Sigmoid colon (tissue), 7 donors: ENCODE data around the gene PTPRF. TPM values are rescaled to one million over a fixed set of nuclear protein-coding genes. Genes with fewer than 3 reads are reported as not detected.

Experiments
- DNase-seq: peaks from one replicate; pipeline ENCODE4 v3.0.0-alpha.2; 2019
- H3K27ac ChIP-seq, 4 donors: fragments of 200-600 bp; sonication (generic); one replicate each; pipeline ENCODE4 v1.5.1; 2016 to 2019; ENCODE audit warnings: mild to moderate bottlenecking in 1 of 4
- H3K27me3 ChIP-seq, 3 donors: fragments of 200-600 bp; sonication (generic); one replicate each; pipeline ENCODE4 v1.5.1; 2019; ENCODE audit warnings: mild to moderate bottlenecking in 1 of 3
- H3K36me3 ChIP-seq, 4 donors: fragments of 200-600 bp; sonication (generic); one replicate each; pipeline ENCODE4 v1.5.1; 2016 to 2019
- H3K4me1 ChIP-seq, 4 donors: fragments of 200-600 bp; sonication (generic); one replicate each; pipeline ENCODE4 v1.5.1; 2017 to 2019
- H3K4me3 ChIP-seq, 4 donors: fragments of 200-600 bp; sonication (generic); one replicate each; pipeline ENCODE4 v1.5.1; 2017 to 2019; ENCODE audit warnings: mild to moderate bottlenecking in 2 of 4, moderate library complexity in 1 of 4
- H3K9me3 ChIP-seq, 4 donors: fragments of 200-600 bp in 3 of 4; sonication (generic) in 3 of 4; one replicate each; pipeline versions ENCODE4 v1.5.1 to v1.6.1; 2013 to 2019
- EP300 ChIP-seq, 4 donors: sonication (generic); formaldehyde crosslinking; IDR thresholded peaks; one replicate each; pipeline ENCODE4 v1.6.1; 2017; ENCODE audit warnings: antibody characterized with exemption in 4 of 4
- POLR2A ChIP-seq, 2 donors: fragments of 450-650 bp; IDR thresholded peaks; one replicate each; pipeline ENCODE4 v1.6.1; 2016; ENCODE audit warnings: antibody characterized with exemption in 2 of 2, mild to moderate bottlenecking in 2 of 2, moderate library complexity in 2 of 2
- POLR2AphosphoS5 ChIP-seq, 4 donors: sonication (generic); formaldehyde crosslinking; IDR thresholded peaks; one replicate each; pipeline ENCODE4 v1.6.1; 2017; ENCODE audit warnings: antibody characterized with exemption in 4 of 4
- WGBS, 2 donors: extraction: QIAGEN DNeasy Blood & Tissue Kit; methylation state at CpG; one replicate each; pipeline ENCODE4 v1.1.7; 2013; 5-methylcytosine and 5-hydroxymethylcytosine counted together
- intact Hi-C: fragments of 100-400 bp; cut with DNase I; formaldehyde crosslinking; loops from one replicate; pipeline ENCODE4 v1.15.1; 2023
- polyA plus RNA-seq, 3 donors: library from polyadenylated mRNA; stranded (reverse); fragments of 200-250 nt; gene quantifications; one replicate each; pipeline ENCODE4 v1.2.3, GENCODE V29; 2013
- total RNA-seq, 4 donors: library from RNA; depleted of rRNA; stranded (reverse); fragments of >200 nt; gene quantifications; one replicate each; pipeline ENCODE4 v1.1.0, GENCODE V29; 2016
- TF ChIP-seq, protein P1 (sequence below), 4 experiments: fragments of 450-650 bp in 3 of 4; fragments of 200-600 bp in 1 of 4; IDR thresholded peaks; one replicate each; pipeline ENCODE4 v1.5.1; 2016 to 2019; ENCODE audit warnings: antibody characterized with exemption in 4 of 4, mild to moderate bottlenecking in 3 of 4, moderate library complexity in 2 of 4
- donor health status: healthy with polysubstance abuse.
- donor health status: Bipolar disorder and iron deficiency.
- donor health status: healthy.

The PTPRF gene
- total and polyA plus RNA-seq, 7 donors, result 18.6 to 125 (median 40.0) TPM

DNA sequence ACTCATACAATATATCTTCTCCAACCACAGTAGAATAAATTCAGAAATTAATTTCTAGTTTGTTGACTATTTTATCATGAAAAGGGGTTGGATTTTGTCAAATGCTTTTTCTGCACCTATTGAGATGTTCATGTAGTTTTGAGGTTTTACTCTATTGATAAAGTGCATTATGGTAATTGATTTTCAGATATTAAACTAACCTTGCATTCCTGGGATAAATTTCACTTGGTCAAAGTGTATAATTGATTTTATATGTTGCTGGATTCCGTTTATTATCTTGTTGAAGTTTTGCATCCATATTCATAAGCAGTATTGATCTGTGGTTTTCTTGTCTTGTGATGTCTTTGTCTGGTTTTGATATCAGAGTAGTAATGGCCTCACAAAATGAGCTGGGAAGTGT is 42.5 kb upstream of the PTPRF start:
- Histone ChIP-seq H3K27ac (no peak overlapping the region), H3K4me3 (no peak overlapping the region), H3K36me3 (no peaks in the 10 kb centered on the region), H3K4me1 (no peaks in the 10 kb centered on the region), H3K9me3 (peaks cover 3 to 5% (median 3%) of the 10 kb centered on the region in 4 donors), H3K27me3 (no peaks in the 10 kb centered on the region)
- TF ChIP-seq POLR2AphosphoS5 (IDR thresholded peaks at IDR 0.05) (no peak), POLR2A (IDR thresholded peaks at IDR 0.05) (no peak)
- TF ChIP-seq, protein P1, sequence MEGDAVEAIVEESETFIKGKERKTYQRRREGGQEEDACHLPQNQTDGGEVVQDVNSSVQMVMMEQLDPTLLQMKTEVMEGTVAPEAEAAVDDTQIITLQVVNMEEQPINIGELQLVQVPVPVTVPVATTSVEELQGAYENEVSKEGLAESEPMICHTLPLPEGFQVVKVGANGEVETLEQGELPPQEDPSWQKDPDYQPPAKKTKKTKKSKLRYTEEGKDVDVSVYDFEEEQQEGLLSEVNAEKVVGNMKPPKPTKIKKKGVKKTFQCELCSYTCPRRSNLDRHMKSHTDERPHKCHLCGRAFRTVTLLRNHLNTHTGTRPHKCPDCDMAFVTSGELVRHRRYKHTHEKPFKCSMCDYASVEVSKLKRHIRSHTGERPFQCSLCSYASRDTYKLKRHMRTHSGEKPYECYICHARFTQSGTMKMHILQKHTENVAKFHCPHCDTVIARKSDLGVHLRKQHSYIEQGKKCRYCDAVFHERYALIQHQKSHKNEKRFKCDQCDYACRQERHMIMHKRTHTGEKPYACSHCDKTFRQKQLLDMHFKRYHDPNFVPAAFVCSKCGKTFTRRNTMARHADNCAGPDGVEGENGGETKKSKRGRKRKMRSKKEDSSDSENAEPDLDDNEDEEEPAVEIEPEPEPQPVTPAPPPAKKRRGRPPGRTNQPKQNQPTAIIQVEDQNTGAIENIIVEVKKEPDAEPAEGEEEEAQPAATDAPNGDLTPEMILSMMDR (IDR thresholded peaks at IDR 0.05), result no peak
- intact Hi-C loops, result no loop called here
- 82 to 83% methylated on average over 1 of the region's 1 CpG for WGBS, 2 donors
- no peak for DNase-seq

DNA sequence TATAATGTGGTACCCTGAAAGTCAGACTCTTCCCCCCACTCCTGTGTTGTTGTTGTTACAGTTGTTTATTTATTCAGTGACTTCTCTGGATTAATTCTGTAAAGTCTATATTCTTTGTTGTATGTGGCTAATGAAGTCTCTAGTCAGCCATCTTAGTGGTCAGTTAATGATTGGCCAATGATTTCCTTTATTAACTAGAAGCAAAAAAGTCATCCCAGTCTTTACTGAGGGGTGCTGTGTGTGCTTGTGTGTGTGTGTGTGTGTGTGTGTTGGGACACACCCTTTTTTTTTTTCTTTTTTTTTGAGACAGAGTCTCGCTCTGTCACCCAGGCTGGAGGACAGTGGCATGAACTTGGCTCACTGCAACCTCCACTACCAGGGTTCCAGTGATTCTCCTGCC is 39.6 kb upstream of the PTPRF start:
- WGBS, 2 donors, result 95% methylated on average over 1 of the region's 1 CpG
- Histone ChIP-seq H3K9me3 (peaks cover 3 to 5% (median 3%) of the 10 kb centered on the region in 4 donors), H3K27ac (no peak overlapping the region), H3K4me1 (no peaks in the 10 kb centered on the region), H3K4me3 (no peak overlapping the region), H3K27me3 (no peaks in the 10 kb centered on the region), H3K36me3 (no peaks in the 10 kb centered on the region)
- intact Hi-C loops, result no loop called here
- no peak for DNase-seq
- TF ChIP-seq POLR2A (IDR thresholded peaks at IDR 0.05) (no peak), EP300 (IDR thresholded peaks at IDR 0.05) (no peak), POLR2AphosphoS5 (IDR thresholded peaks at IDR 0.05) (no peak)
- TF ChIP-seq, protein P1 (IDR thresholded peaks at IDR 0.05), result no peak

DNA sequence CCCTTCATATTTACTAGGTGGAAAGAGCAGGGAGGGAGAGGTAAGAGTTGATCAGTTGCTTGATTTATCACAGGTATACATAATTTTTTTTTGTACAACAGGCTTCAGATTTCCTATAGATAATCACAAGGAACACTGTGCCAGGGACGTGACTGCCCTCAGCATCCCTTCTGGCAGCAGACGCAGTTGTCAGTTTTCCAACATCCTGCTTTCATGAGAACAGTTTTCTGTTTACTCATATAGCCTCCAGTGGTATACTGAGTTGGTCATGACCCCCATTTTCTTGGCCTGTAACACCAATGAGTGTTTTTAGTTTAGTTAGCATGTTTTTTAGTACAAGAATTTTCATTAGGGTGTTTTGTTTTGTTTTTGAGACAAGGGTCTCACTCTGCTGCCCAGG is 37.9 kb upstream of the PTPRF start:
- Histone ChIP-seq H3K27ac (no peak overlapping the region), H3K4me3 (no peak overlapping the region), H3K36me3 (no peaks in the 10 kb centered on the region), H3K4me1 (no peaks in the 10 kb centered on the region), H3K9me3 (peaks cover 3 to 5% (median 3%) of the 10 kb centered on the region in 4 donors), H3K27me3 (no peaks in the 10 kb centered on the region)
- no peak for DNase-seq
- TF ChIP-seq POLR2A (IDR thresholded peaks at IDR 0.05) (no peak), EP300 (IDR thresholded peaks at IDR 0.05) (no peak)
- 58 to 64% methylated on average over 2 of the region's 2 CpGs for WGBS, 2 donors
- intact Hi-C loops, result no loop called here

DNA sequence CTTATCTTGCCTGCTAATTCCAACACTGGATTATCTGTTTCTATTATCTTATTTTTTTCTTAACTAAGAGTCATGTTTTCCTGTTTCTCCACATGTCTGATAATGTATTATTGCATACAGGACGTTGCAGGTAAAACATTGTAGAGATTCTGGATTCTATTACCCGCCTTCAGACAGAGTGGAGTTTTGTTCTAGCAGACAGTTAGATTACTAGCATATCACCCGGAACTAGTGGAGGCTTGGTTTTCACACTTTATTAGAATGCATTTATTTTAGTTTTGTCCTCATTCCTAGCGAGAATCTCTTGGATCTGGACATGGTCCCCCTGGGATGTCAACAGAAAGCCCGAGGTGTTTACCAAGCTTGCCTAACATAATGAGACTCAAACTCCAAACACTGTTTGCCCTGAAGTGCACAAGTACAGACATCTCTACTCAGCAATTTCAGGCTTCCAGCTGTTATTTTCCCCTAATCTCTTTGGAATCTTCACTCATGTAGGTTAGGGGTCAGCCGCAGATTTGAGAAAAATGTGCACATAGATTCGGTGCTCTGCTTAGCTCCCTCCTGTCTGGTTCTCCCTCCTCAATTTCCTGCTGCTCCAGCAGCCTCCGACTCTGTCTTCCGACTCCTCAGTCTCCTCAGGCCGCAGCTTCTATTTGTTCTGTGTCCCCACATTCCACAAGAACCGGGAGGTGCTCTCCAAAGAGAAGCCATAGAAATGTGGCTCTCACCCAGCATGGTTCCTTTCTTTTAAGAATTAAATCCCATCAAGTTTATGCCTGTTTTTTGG is 36.8 kb upstream of the PTPRF start:
- DNase-seq, result no peak
- H3K36me3 ChIP-seq, result no peaks in the 10 kb centered on the region
- no peak overlapping the region for H3K4me3 ChIP-seq
- no peaks in the 10 kb centered on the region for H3K27me3 ChIP-seq
- TF ChIP-seq POLR2AphosphoS5 (IDR thresholded peaks at IDR 0.05), result no peak
- TF ChIP-seq EP300 (IDR thresholded peaks at IDR 0.05), result no peak
- TF ChIP-seq POLR2A (IDR thresholded peaks at IDR 0.05), result no peak
- TF ChIP-seq, protein P1 (IDR thresholded peaks at IDR 0.05), result no peak
- intact Hi-C loops, result no loop called here
- peaks cover 3 to 5% (median 3%) of the 10 kb centered on the region in 4 donors for H3K9me3 ChIP-seq
- no peaks in the 10 kb centered on the region for H3K4me1 ChIP-seq
- 63 to 74% methylated on average over 11 of the region's 11 CpGs for WGBS, 2 donors
- H3K27ac ChIP-seq, result no peak overlapping the region

DNA sequence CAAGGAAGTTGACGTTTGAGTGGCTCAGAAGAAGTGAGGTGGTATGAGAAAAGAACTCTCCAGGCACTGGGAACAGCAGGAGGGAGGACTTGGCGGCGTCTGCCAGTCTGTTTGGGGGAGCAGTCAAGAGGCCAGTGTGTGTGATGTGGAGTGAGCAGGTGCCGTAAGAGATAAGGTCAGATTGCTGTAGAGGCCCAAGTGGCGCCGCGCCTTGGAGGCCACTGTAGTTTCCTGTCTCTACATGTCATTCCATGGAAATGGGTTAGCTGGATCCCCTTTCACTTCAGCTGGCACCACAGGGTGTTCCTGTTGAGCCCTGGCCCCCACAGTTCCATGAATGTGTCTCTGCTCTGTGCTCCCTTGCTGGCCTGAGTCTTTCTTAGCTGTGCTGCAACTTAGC is 35.5 kb upstream of the PTPRF start:
- DNase-seq, result no peak
- TF ChIP-seq POLR2AphosphoS5 (IDR thresholded peaks at IDR 0.05) (no peak), POLR2A (IDR thresholded peaks at IDR 0.05) (no peak), EP300 (IDR thresholded peaks at IDR 0.05) (no peak)
- TF ChIP-seq, protein P1 (IDR thresholded peaks at IDR 0.05), result no peak
- Histone ChIP-seq H3K9me3 (peaks cover 2 to 5% (median 3%) of the 10 kb centered on the region in 4 donors), H3K4me1 (no peaks in the 10 kb centered on the region), H3K4me3 (no peak overlapping the region), H3K27ac (no peak overlapping the region), H3K27me3 (no peaks in the 10 kb centered on the region), H3K36me3 (no peaks in the 10 kb centered on the region)
- WGBS, 2 donors, result 87 to 92% methylated on average over 7 of the region's 7 CpGs
- intact Hi-C loops, result no loop called here
